GM21515 (cell line): ENCODE results near the gene MBD3L2B.
"Not testable (repeated sequence)": the region's sequence is repeated elsewhere in the genome, so short reads cannot be mapped to it uniquely, and the experiment has no call there.

Source experiments
- ATAC-seq: cut with Tn5 transposase; IDR thresholded peaks from one replicate; pipeline ENCODE4 v1.9.1; 2021; ENCODE audit not compliant: unreplicated experiment

The MBD3L2B gene

DNA sequence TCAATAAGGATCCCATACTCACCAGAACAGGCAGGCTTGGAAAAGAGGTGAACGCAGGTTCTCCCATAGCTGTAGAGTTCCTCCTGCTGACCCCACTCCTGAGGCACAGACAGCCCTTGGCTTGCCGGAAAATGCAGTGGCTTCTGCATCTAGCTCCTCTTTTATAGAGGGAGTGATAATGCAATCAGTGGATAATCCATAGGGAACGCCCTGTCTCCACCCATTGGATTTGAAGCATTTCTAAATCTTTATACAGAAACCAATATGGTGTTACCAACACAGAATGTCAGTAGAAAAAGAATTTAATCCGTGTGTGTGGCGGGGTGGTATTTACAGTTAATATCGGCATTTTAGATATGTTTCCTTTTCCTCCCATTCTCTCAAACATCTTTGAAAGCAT, at the start of gene MBD3L2B:
TSS of gene MBD3L2B (minus strand) at position 101 of the 400 bp plus-strand sequence. CDS start at position 67, 34 bp downstream.
- not testable (repeated sequence) for ATAC-seq

DNA sequence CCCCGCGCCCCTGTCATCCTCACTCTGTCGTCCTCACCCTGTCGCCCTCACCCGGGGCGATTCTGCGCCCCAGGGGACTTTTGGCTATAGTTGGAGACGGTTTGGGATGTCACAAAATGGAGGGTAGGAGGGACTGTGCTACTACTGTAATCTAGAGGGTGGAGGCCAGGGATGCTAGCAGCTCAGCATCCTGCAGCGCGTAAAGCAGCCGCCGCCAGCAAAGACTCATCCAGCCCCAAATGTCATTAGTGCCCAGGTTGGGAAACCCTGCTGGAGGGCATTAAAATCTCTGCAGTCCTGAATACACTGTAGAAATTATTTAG, 48.6 kb upstream of the MBD3L2B start:
- no peak for ATAC-seq

DNA sequence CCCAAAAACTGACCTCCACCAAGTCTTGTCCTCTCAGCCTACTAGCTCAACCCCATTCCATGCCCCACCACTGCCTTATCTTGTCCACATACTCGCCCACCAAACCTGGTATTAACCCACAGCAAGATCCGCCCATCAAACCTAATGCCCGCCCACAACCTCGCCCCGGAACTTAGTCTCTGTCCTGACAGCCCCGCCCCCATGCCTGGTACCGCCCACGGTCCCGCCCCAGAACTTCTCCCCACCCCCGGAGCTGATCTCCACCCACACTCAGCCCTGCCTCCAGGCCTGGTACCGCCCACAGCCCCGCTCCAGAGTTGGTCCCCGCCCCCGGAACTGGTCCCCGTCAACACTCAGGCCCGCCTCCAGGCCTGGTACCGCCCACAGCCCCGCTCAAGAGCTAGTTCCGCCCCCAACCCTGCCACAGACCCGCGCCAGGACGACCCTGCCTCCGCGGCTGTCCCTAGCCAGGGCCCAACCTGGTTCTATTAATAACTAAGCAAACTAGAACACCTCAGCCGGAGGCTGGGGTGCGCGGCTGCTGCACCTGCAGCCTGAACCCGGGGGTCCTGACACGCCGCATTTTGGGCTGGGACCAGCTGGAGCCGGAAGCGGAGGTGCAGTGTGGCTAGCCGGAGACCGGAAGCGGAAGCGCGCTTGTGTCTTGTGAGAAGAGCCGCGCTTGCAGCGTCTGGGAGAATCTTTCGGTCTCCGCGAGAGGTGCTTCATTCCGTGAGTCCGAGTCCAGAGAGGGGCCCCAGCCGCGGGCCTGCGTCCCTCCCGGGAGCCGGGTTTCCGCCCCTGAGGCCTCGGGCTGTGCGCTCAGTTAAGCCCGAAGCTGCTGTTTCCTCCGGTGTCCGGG, 48.0 kb upstream of the MBD3L2B start, which contains the start of gene ZNF557:
TSS of gene ZNF557 (plus strand) at position 662 of the 862 bp plus-strand sequence. CDS start 5,372 bp downstream, outside the sequence.
- ATAC-seq = peak; percentile 90

DNA sequence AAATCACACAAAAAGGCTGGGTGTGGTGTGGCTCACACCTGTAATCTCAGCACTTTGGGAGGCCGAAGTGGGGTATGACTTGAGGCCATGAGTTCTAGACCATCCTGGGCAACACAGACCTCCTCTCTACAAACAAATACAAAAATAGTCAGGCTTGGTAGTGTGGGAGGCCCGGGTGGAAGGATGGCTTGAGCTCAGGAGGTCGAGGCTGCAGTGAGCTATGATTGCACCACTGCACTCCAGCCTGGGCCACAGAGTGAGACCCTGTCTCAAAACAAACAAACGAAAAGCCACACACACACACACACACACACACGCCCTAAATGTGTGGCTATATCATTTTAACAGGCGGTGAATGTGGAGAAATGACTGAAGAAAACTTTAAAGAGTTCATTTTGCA, 47.4 kb upstream of the MBD3L2B start:
- no peak for ATAC-seq

DNA sequence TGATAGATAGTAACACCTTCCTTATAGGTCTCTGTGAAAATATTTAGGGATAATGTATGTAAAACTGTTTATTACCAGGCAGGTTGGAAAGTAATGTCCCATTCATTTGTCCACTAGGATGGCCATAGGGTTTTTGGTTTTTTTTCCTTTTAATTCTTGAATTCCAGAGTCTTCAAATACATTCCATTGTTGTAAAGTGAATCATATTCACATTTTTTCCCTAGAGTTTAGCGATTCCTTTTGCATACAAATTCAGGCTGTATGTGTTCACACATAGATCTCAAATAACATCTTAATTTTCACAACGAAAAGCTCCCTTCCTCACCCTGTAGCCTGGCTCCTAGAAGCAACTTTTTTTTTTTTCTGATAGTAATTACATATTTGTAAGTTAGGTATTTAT, 46.5 kb upstream of the MBD3L2B start:
- no peak for ATAC-seq

DNA sequence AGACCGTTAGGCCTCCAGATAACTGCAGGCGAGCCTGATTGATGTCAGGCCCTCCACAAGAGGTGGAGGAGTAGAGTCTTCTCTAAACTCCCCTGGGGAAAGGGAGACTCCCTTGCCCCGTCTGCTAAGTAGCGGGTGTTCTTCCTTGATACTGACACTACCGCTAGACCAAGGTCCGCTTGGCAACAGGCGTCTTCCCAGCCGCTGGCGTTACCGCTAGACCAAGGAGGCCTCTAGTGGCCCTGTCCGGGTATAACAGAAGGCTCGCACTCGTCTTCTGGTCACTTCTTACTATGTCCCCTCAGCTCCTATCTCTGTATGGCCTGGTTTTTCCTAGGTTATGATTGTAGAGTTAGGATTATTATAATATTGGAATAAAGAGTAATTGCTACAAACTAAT, 45.9 kb upstream of the MBD3L2B start:
- not testable (repeated sequence) for ATAC-seq

DNA sequence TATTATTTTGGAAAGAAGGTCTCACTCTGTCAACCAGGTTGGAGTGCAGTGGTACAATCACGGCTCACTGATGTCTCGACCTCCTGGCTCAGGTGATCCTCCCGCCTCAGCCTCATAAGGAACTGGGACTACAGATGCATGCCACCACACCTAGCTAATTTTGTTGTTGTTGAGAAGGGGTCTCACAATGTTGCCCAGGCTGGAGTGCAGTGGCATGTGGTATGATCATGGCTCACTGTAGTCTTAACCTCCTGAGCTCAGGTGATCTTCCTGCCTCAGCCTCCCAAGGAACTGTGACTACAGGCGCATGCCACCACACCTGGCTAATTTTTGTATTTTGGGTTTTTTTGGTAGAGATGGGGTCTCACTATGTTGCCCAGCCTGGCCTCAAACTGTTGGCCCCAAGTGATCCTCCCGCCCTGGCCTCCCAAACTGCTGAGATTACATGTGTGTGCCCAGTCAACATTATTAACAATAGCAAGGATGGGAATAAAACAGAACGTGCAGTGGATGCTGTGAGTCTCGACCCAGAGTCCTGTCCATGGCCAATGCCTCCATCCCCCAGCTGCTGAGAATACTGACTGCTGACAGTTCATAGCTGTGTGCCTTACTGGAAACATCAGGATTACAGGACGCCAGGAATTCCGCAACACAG, 42.7 kb upstream of the MBD3L2B start:
- ATAC-seq = no peak

DNA sequence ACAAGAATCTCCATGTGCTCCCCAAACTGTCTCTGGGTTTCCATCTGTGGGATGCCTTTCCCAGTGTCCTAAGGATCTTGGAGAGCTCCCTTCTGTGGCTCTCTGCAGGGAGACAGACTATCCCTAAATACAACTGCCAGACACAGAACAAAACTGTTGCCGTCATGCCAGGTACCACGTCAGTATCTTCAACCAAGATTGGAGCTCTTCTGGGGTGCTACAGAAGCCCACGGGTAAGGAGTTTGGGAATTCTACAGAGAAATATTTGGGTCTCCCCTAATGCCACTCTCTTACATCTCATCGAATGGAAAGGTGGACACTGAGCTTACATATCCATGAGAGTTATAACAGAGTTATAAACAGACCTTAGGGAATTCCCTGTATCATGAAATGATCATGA, 42.1 kb upstream of the MBD3L2B start:
- no peak for ATAC-seq

DNA sequence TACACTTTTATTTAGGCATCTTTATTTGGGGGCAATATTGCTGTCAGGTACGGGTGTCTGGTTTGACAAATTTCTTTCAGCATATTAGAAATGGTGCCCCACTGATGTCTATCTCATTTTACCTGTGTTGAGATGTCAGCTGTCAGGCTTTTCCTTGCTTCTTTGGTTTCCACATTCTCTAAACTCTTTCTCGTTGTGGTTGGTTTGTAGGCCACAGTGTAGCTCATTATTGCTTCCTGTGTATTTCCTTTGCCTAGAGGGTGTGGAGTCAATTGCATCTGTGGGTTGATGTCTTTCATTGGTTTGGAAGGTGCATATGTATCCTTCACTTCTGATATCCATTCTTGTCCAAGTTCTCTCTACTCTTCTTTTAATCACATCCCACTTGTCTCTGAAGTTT, 38.7 kb upstream of the MBD3L2B start:
- ATAC-seq = not testable (repeated sequence)

DNA sequence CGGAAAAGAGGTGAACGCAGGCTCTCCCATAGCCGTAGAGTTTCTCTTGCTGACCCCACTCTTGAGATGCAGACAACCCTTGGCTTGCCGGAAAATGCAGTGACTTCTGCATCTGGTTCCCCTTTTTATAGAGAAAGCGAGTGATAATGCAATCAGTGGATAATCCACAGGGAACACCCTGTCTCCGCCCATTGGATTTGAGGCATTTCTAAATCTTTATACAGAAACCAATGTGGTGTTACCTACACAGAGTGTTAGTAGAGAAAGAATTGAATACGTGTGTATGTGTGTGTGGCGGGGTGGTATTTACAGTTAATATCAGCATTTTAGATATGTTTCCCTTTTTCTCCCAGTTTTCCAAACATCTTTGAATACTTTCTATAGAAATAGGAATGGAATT, 37.3 kb upstream of the MBD3L2B start, which contains the start of gene MBD3L3:
TSS of gene MBD3L3 (minus strand) at position 101 of the 400 bp plus-strand sequence. CDS start at position 30, 71 bp downstream.
- not testable (repeated sequence) for ATAC-seq

DNA sequence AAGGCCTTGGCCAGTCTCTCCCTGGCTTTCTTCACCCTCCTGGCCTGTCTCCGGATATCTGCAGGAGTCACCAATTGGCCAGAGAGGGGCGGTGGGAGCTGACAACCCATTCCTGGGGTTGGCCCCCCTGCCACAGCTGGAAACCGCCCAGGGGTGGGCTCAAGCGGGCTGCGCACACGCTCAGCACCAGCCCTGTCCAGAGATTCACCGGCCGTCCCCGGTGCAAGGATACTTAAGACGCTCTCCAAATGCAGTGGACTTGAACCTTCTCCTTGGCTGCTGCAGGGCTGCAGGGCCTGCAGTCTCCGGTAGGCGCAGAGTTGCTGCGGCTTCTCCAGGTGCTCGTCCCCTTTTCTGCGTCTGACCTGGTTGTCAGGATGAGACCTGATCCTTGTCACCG, 35.1 kb upstream of the MBD3L2B start:
- ATAC-seq = not testable (repeated sequence)

DNA sequence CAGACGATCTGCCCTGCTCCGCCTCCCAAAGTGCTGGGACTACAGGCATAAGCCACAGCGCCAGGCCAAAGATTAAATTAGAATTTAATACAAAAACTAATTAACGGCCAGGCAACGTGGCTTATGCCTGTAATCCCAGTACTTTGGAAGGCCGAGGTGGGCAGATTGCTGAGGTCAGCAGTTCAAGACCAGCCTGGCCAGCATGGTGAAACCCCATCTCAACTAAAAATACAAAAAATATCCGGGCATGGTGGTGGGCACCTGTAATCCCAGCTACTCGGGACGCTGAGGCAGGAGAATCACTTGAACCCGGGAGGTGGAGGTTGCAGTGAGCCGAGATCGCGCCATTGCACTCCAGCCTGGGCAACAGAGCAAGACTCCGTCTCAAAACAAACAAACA, 34.4 kb upstream of the MBD3L2B start:
- not testable (repeated sequence) for ATAC-seq

DNA sequence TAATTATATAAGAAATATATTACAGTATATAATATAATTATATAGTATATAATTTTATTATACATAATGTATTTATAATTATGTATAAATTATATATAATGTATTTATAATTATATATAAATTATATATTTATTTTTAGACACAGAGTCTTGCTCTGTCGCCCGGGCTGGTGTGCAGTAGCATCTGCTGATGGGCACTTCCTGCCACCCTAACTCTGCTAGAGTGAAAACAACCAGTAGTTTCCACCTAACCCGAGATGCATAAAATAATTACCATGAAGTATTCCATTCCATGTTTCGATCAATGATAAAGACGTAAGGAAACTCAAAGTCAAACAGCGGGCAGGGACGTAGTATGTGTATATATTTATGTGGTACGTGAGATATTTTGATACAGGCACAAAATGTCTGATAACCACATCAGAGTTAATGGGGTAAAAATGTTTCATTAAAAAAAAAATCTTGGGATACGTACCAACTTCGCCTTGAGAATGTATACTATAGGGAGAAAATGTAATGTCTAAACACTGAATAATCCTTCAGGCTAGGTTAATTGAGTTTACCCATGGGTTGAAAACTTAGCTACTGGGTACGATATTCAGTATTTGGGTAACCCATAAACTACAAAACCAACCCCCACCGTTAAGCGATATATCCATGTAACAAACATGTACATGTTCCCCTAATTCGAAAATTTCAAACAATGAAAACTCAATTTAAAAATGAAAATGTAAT, 33.6 kb upstream of the MBD3L2B start:
- not testable (repeated sequence) for ATAC-seq

DNA sequence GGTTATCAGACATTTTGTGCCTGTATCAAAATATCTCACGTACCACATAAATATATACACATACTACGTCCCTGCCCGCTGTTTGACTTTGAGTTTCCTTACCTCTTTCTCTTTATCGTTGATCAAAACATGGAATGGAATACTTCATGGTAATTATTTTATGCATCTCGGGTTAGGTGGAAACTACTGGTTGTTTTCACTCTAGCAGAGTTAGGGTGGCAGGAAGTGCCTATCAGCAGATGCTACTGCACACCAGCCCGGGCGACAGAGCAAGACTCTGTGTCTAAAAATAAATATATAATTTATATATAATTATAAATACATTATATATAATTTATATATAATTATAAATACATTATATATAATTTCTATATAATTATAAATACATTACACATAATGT, 31.7 kb upstream of the MBD3L2B start:
- ATAC-seq = not testable (repeated sequence)

DNA sequence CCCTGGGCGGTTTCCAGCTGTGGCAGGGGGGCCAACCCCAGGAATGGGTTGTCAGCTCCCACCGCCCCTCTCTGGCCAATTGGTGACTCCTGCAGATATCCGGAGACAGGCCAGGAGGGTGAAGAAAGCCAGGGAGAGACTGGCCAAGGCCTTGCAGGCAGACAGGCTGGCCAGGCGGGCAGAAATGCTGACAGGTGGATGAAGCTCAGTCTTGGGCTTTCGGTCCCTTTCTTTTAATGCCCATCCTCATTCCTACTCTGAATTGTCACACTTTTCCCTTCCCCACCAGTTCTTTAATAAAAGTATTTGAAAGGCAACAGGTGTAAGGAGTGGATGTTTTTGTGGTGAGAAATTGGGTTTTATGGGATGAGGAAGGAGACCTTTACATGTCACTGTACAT, 30.2 kb upstream of the MBD3L2B start:
- not testable (repeated sequence) for ATAC-seq

DNA sequence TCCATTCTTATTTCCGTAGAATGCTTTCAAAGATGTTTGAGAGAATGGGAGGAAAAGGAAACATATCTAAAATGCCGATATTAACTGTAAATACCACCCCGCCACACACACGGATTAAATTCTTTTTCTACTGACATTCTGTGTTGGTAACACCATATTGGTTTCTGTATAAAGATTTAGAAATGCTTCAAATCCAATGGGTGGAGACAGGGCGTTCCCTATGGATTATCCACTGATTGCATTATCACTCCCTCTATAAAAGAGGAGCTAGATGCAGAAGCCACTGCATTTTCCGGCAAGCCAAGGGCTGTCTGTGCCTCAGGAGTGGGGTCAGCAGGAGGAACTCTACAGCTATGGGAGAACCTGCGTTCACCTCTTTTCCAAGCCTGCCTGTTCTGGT, 27.8 kb upstream of the MBD3L2B start, which contains the start of gene MBD3L2:
TSS of gene MBD3L2 (plus strand) at position 301 of the 400 bp plus-strand sequence. CDS start at position 354, 53 bp downstream.
- not testable (repeated sequence) for ATAC-seq

DNA sequence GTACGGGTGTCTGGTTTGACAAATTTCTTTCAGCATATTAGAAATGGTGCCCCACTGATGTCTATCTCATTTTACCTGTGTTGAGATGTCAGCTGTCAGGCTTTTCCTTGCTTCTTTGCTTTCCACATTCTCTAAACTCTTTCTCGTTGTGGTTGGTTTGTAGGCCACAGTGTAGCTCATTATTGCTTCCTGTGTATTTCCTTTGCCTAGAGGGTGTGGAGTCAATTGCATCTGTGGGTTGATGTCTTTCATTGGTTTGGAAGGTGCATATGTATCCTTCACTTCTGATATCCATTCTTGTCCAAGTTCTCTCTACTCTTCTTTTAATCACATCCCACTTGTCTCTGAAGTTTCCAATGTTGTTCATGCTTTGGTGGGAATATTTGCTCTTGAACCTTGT, 20.3 kb upstream of the MBD3L2B start:
- ATAC-seq = not testable (repeated sequence)

DNA sequence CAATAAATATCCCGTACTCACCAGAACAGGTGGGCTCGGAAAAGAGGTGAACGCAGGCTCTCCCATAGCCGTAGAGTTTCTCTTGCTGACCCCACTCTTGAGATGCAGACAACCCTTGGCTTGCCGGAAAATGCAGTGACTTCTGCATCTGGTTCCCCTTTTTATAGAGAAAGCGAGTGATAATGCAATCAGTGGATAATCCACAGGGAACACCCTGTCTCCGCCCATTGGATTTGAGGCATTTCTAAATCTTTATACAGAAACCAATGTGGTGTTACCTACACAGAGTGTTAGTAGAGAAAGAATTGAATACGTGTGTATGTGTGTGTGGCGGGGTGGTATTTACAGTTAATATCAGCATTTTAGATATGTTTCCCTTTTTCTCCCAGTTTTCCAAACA, 18.8 kb upstream of the MBD3L2B start, which contains the start of gene MBD3L4:
TSS of gene MBD3L4 (minus strand) at position 101 of the 400 bp plus-strand sequence. CDS start at position 66, 35 bp downstream.
- ATAC-seq = not testable (repeated sequence)

DNA sequence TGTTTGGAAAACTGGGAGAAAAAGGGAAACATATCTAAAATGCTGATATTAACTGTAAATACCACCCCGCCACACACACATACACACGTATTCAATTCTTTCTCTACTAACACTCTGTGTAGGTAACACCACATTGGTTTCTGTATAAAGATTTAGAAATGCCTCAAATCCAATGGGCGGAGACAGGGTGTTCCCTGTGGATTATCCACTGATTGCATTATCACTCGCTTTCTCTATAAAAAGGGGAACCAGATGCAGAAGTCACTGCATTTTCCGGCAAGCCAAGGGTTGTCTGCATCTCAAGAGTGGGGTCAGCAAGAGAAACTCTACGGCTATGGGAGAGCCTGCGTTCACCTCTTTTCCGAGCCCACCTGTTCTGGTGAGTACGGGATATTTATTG, 9.0 kb upstream of the MBD3L2B start, which contains the start of gene MBD3L5:
TSS of gene MBD3L5 (plus strand) at position 301 of the 400 bp plus-strand sequence. CDS start at position 335, 34 bp downstream.
- not testable (repeated sequence) for ATAC-seq

DNA sequence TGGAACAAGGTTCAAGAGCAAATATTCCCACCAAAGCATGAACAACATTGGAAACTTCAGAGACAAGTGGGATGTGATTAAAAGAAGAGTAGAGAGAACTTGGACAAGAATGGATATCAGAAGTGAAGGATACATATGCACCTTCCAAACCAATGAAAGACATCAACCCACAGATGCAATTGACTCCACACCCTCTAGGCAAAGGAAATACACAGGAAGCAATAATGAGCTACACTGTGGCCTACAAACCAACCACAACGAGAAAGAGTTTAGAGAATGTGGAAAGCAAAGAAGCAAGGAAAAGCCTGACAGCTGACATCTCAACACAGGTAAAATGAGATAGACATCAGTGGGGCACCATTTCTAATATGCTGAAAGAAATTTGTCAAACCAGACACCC, 7.6 kb upstream of the MBD3L2B start:
- ATAC-seq = not testable (repeated sequence)

DNA sequence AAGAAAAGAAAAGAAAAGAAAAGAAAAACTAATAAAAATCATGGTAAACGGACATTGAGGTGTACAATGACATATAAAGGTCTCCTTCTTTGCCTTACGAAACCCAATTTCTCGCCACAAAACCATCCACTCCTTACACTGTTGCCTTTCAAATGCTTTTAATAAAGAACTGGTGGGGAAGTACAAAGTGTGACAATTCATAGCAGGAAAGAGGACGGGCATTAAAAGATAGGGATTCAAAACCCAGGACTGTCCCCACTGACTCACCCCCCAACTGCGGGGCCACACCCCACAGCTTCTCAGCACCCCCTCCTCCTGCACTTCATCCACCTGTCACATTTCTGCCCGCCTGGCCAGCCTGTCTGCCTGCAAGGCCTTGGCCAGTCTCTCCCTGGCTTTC, 2.4 kb downstream of the MBD3L2B start:
- no peak for ATAC-seq
